Thymus (tissue), 11 donors: ENCODE results near the gene AJM1. TPM values are rescaled to one million over a fixed set of nuclear protein-coding genes. Genes with fewer than 3 reads are reported as not detected.

Source experiments
- DNase-seq, 9 donors: peaks; one replicate each; pipeline ENCODE4 v3.0.0-alpha.2; 2013; ENCODE audit warnings: low spot score in 9 of 9, low read depth in 6 of 9, missing footprints in 1 of 9
- H3K27ac ChIP-seq, 2 donors: one replicate each; pipeline ENCODE4 v1.5.1; 2013; ENCODE audit warnings: control low read depth in 1 of 2, low read depth in 1 of 2, low read length in 1 of 2, mild to moderate bottlenecking in 1 of 2, moderate library complexity in 1 of 2
- H3K27me3 ChIP-seq, 2 donors: one replicate each; pipeline ENCODE4 v1.5.1; 2013; ENCODE audit warnings: low read length in 1 of 2; ENCODE audit not compliant: control insufficient read depth in 2 of 2, insufficient read depth in 1 of 2
- H3K36me3 ChIP-seq, 2 donors: one replicate each; pipeline ENCODE4 v1.5.1; 2013; ENCODE audit warnings: low read length in 1 of 2, mild to moderate bottlenecking in 1 of 2, moderate library complexity in 1 of 2; ENCODE audit not compliant: control insufficient read depth in 2 of 2, insufficient read depth in 2 of 2
- H3K4me1 ChIP-seq, 2 donors: one replicate each; pipeline ENCODE4 v1.5.1; 2013; ENCODE audit warnings: low read length in 2 of 2; ENCODE audit not compliant: control insufficient read depth in 2 of 2, insufficient read depth in 2 of 2
- H3K4me3 ChIP-seq, 2 donors: one replicate each; pipeline ENCODE4 v1.5.1; 2013; ENCODE audit warnings: low read length in 2 of 2, control low read depth in 1 of 2, mild to moderate bottlenecking in 1 of 2
- H3K9me3 ChIP-seq, 2 donors: one replicate each; pipeline ENCODE4 v1.5.1; 2013; ENCODE audit warnings: low read length in 1 of 2, mild to moderate bottlenecking in 1 of 2; ENCODE audit not compliant: control insufficient read depth in 2 of 2, insufficient read depth in 1 of 2
- WGBS: extraction: QIAGEN DNeasy Blood & Tissue Kit; methylation state at CpG from one replicate; pipeline ENCODE4 v1.1.7; 2013; 5-methylcytosine and 5-hydroxymethylcytosine counted together
- polyA plus RNA-seq: library from polyadenylated mRNA; stranded (reverse); fragments of 200-250 nt; gene quantifications from one replicate; pipeline ENCODE4 v1.2.3, GENCODE V29; 2013
- total RNA-seq: library from RNA; stranded (reverse); fragments of 120-200 nt; gene quantifications from one replicate; pipeline ENCODE4 v1.2.4, GENCODE V29; 2013
- donor health status: healthy.

Gene AJM1
- total and polyA plus RNA-seq, 2 donors: 0.42 to 1.8 TPM

DNA sequence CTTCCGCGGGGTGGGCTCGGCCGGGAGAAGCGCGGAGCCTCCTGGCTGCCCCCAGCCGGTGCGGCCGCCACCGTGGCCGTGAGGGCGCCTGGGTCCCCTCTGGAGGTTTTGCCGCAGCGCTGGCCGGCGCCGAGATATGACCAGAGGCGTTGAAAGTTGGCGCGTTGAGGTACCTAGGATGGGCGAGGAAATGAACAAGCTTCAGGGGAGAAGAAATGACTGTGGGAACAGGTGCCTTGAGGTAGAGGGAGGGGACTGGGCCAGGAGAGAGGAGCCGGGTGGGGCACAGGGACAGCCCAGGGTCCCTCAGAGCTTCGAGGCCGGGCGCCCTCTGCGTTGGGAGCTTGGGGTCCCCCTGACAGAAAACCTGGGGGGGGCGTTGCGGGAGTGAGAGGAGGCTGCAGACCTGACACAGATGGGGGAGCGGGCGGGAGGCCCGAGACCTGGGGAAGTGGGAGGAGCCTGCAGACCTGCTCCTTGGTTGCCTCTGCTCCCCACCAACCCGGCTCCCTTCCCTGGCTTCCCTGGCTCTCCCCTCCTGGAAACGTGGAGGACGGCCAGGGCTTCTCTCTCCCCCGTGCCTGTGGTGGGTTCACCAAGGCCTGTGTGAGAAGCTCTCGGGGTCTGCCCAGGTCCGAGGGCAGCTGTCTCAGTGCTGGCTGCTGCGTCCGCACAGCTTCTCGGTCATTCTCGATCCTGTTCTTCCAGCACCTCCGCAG, 20.3 kb upstream of the AJM1 start:
- no peak overlapping the region for H3K27ac ChIP-seq

DNA sequence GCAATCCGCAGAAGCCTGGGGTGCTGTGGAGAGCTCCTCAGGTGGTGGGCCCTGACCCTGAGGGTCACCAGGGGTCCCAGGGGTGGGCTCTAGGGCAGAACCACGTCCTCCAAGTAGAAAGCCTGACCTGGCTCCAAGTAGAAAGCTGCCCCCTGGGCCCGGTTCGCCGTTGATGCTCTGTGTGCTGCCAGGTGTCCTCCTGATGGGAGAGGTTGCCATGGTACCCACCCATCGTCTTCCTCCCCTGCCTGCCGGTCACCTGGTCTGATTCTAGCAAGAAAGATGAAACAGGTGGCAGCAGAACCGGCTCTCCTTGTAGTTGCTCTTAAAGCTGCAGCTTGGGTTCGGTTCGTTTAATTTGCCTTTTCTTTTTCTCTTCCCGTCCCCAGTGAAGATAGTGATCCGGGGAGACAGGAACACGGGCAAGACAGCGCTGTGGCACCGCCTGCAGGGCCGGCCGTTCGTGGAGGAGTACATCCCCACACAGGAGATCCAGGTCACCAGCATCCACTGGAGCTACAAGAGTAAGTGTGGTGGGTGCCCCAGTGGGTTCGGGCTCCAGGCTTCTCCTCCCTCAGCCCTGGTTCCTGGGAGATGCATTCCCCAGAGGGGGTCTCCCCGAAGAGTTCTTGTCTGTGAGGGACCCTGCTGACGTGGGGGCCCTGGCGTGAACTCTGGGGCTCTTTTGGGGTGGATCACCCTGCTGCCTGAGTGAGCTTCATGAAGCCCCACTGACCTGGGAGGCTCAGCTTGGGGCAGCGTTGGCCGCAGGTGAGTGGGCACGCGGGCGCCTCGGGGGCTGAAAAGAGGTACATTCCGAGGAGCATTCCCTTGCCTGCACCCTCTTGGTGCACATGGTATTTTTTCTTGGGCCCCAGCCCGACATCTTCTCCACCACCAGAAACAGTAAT, 18.9 kb upstream of the AJM1 start:
- peaks cover 47 to 57% of the 10 kb centered on the region in 2 donors for H3K36me3 ChIP-seq

More for the DNA sequence above, 20.3 kb upstream of the AJM1 start:
- 86% methylated on average over 42 of the region's 42 CpGs for WGBS
- H3K9me3 ChIP-seq: peaks cover 0 to 2% of the 10 kb centered on the region in 2 donors
- H3K4me3 ChIP-seq: no peak overlapping the region
- H3K36me3 ChIP-seq: peaks cover 40 to 47% of the 10 kb centered on the region in 2 donors
- H3K4me1 ChIP-seq: peaks cover 0 to 4% of the 10 kb centered on the region in 2 donors
- no peak for DNase-seq
- peaks cover 0 to 4% of the 10 kb centered on the region in 2 donors for H3K27me3 ChIP-seq

DNA sequence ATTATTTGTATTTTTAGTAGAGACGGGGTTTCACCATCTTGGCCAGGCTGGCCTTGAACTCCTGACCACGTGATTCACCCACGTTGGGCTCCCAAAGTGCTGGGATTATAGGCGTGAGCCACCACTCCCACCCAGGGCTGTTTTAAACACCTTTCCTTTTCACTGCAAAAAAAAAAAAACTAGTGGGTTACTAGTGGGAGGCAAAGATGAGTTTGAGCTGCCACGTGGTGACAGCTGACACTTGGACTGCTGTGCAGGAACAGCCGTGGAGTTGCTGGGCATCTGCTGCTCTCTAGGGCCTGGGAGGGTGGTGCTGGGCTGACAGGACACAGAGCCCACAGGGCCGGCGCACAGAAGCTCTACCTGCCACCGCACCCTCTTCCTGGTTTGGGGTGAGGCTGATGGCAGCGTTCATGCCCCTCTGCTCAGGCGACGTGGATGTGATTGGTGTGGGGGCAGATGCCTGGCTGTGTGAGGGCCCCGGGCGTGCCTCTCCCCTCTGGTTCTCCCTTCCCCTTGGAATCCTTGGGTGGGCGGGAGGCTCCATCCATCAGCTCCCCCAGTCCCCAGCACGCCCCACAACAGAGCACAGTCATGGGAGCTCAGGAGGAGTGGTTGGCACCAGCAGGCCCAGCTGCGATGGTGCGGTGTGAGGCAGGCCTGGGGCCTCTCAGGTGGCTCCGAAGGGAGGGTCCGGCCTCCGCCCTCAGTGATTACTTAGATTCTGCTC, 17.6 kb upstream of the AJM1 start:
- peaks cover 0 to 2% of the 10 kb centered on the region in 2 donors for H3K9me3 ChIP-seq
- no peak overlapping the region for H3K27ac ChIP-seq
- 98% methylated on average over 21 of the region's 21 CpGs for whole genome bisulfite sequencing
- H3K4me1 ChIP-seq: peaks cover 0 to 4% of the 10 kb centered on the region in 2 donors
- peaks cover 0 to 4% of the 10 kb centered on the region in 2 donors for H3K27me3 ChIP-seq
- peaks cover 59 to 69% of the 10 kb centered on the region in 2 donors for H3K36me3 ChIP-seq
- no peak for DNase-seq
- no peak overlapping the region for H3K4me3 ChIP-seq

More for the DNA sequence above, 18.9 kb upstream of the AJM1 start:
- Histone ChIP-seq H3K27ac (no peak overlapping the region), H3K27me3 (peaks cover 0 to 4% of the 10 kb centered on the region in 2 donors), H3K4me3 (no peak overlapping the region), H3K9me3 (peaks cover 0 to 2% of the 10 kb centered on the region in 2 donors), H3K4me1 (peaks cover 0 to 4% of the 10 kb centered on the region in 2 donors)
- WGBS: 92% methylated on average over 30 of the region's 30 CpGs
- no peak for DNase-seq

DNA sequence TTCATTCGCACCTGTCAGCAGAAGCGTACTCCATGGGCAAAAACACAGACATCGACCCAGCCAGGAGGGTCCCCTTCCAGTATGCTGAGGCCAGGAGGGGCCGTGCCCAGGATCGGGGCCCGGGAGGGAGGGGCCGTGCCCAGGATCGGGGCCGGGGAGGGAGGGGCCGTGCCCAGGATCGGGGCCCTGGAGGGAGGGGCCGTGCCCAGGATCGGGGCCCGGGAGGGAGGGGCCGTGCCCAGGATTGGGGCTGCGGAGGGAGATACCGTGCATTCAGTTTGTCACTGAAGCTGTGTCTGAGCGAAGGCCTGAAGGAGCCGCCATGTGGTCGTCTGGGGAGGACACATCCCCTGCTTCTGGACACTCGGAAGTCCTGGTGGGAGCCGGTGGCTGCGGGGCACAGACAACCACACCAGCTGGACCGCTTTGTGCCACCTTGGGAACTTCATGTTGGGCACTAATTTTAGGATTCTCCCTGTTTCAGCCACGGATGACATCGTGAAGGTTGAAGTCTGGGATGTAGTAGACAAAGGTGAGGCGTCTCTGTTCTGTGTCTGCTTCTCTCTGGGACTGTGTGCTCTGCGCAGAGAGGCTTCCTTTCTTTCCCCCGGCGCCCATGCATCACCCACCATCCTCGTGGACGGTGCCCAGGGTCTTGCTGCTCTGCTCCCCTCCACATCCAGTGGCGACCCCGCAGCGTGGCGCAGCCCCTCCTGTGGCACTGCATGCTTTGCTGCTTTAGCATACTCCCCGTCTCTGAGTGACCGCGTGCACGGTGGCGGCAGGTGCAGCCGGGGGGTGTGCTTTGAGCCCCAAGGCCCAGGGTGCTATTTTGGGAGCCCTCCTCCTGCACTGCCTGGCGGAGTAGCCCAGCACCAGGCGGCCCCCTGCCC, 16.7 kb upstream of the AJM1 start:
- H3K27me3 ChIP-seq: peaks cover 0 to 4% of the 10 kb centered on the region in 2 donors
- DNase-seq: no peak
- H3K36me3 ChIP-seq: peaks cover 68 to 78% of the 10 kb centered on the region in 2 donors
- no peak overlapping the region for H3K4me3 ChIP-seq
- WGBS: 96% methylated on average over 44 of the region's 44 CpGs
- H3K4me1 ChIP-seq: peaks cover 0 to 4% of the 10 kb centered on the region in 2 donors
- H3K27ac ChIP-seq: no peak overlapping the region
- H3K9me3 ChIP-seq: peaks cover 0 to 2% of the 10 kb centered on the region in 2 donors

DNA sequence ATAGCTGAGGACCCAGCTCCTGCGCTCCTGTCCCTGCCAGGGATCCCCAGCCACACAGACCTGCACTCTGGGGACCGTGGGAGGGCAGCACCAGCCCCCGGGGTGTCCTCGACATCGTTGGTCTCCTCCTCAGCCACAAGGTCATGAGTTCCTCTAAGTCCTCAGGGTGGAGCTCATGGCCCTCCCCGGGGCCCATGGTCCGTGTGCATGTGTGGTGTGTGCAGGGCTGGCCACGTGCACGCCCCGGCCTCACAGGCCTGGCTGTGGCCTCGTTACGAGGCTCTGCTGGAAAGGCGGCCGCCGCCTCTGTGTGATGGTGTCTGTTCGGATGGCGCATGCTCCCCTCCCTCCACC, 16.1 kb upstream of the AJM1 start:
- Histone ChIP-seq H3K36me3 (peaks cover 74 to 85% of the 10 kb centered on the region in 2 donors), H3K27ac (no peak overlapping the region), H3K9me3 (peaks cover 0 to 2% of the 10 kb centered on the region in 2 donors), H3K4me3 (no peak overlapping the region), H3K4me1 (no peaks in the 10 kb centered on the region), H3K27me3 (peaks cover 0 to under 1% of the 10 kb centered on the region in 2 donors)
- WGBS: 98% methylated on average over 17 of the region's 17 CpGs
- no peak for DNase-seq

DNA sequence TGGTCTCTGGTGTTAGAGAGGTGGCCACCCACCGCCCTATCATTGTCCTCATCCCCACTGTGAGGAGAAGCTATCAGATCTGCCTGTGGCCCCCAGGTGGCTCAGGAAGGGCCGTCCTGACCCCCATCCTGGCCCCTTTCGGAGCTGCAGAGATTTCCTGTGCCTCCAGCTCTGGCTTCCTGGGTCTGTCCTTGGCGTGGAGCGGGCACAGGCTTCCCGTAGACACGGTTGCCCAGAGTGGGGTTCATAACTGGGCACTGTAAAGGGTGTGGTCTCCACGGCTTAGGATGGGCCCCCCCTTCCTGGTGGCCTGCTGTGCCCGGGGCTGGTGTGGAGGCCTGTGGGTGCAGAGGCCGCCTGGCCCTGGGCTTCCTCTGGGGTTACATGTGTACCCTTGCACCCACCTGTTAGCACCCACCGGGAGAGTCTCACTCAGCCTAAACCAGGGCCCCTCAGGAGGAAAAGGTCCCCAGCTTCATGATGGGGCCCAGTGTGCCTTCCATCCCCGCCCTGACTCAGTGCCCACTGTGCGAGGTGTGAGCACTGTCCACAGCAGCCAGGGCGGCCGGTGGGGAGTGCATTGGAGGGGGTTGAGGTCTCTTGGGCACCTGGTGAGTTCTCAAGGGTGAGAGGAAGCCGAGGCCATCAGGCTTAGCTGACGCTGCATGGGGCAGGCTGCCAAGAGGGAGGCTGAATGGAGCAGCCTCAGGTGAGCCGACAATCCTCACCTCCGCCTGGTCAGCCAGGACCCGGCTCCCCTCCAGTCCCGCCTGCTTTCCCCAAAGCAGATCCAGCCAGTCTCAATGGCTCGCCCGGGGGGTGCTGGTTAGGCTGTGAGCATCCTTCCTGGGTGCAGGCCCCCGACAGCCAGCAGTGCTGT, 15.3 kb upstream of the AJM1 start:
- H3K27ac ChIP-seq: no peak overlapping the region
- DNase-seq: no peak
- WGBS: 97% methylated on average over 24 of the region's 24 CpGs

DNA sequence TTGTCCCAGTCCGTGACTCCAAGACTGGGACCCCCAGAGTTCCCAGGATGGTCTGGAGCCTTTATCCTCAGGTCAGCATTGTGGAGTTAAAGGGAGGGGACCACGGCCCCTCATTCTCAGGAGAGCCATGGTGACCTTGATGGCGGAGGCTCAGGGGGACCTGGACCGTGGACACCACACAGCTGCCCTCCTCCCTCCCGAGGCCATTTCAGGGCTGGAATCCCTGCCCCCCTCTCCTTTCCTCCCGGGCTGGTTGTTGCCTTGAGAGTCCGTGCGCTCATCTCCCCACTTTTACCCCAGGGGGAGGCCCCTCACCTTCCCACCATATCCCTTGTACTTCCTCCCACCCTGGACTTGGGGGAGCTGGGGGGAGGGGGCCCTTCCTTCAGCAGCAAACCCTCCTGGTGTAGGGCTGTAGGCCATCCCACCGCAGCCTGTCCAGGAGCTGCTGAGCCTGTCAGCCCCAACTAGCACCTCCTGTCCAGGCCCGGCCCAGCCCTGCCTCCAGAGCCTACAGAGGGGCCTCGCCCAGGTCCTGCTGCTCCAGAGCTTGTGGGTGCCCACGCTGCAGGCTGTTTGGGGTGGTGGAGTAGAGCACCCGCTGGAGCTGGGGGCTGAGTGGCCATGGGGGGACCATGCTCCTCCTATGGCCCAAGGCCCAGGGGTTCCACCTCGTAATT, 14.3 kb upstream of the AJM1 start:
- Histone ChIP-seq H3K4me3 (no peak overlapping the region), H3K27ac (no peak overlapping the region), H3K36me3 (peaks cover 86 to 94% of the 10 kb centered on the region in 2 donors), H3K9me3 (peaks cover 0 to 2% of the 10 kb centered on the region in 2 donors), H3K27me3 (no peaks in the 10 kb centered on the region), H3K4me1 (no peaks in the 10 kb centered on the region)
- no peak for DNase-seq
- 98% methylated on average over 14 of the region's 14 CpGs for WGBS

More for the DNA sequence above, 15.3 kb upstream of the AJM1 start:
- Histone ChIP-seq H3K36me3 (peaks cover 82 to 90% of the 10 kb centered on the region in 2 donors), H3K9me3 (peaks cover 0 to 2% of the 10 kb centered on the region in 2 donors), H3K4me1 (no peaks in the 10 kb centered on the region), H3K27me3 (no peaks in the 10 kb centered on the region), H3K4me3 (no peak overlapping the region)
